ENCODE data around the gene CYSRT1.
A peak's percentile ranks its signal among the peaks of the same experiment; 100 is the strongest.

CYSRT1 gene

GRCh38 chr9:137205126-137206069 is 19.6 kb upstream of the CYSRT1 start, which contains the start of the genes NDOR1 and TMEM203:
Gene NDOR1, plus strand, starts transcription at chr9:137205700. Its CDS starts 78 bp downstream, at chr9:137205778.
Gene TMEM203, minus strand, starts transcription at chr9:137205648. Its CDS starts 234 bp downstream, at chr9:137205414.
- DNase-seq (ENCODE audit: low spot score) = peak; percentile 83

GRCh38 chr9:137206602-137207001 is 18.4 kb upstream of the CYSRT1 start:
- DNase-seq (ENCODE audit: low spot score) = no peak

- DNase-seq (ENCODE audit: low spot score) = no peak
These were observed 13.4 kb upstream of the CYSRT1 start for GRCh38 chr9:137211532-137211931.

- DNase-seq (ENCODE audit: low spot score) = no peak
These were observed 12.5 kb upstream of the CYSRT1 start for GRCh38 chr9:137212520-137212919.

GRCh38 chr9:137213160-137214060 is 11.6 kb upstream of the CYSRT1 start:
- no peak for DNase-seq (ENCODE audit: low spot score)

GRCh38 chr9:137214620-137215019 is 10.4 kb upstream of the CYSRT1 start:
- no peak for DNase-seq (ENCODE audit: low spot score)

- DNase-seq (ENCODE audit: low spot score) = no peak
These were observed 9.6 kb upstream of the CYSRT1 start for GRCh38 chr9:137215196-137215986.

GRCh38 chr9:137216188-137216965 is 8.6 kb upstream of the CYSRT1 start:
- DNase-seq (ENCODE audit: low spot score) = no peak

GRCh38 chr9:137217276-137218211 is 7.4 kb upstream of the CYSRT1 start:
- DNase-seq (ENCODE audit: low spot score) = no peak

- DNase-seq (ENCODE audit: low spot score) = no peak
These were observed 6.7 kb upstream of the CYSRT1 start for GRCh38 chr9:137218212-137218753.

GRCh38 chr9:137218754-137219271 is 6.2 kb upstream of the CYSRT1 start:
- DNase-seq (ENCODE audit: low spot score) = no peak

GRCh38 chr9:137219757-137220316 is 5.1 kb upstream of the CYSRT1 start:
- DNase-seq (ENCODE audit: low spot score) = no peak

- DNase-seq (ENCODE audit: low spot score) = no peak
These were observed 4.5 kb upstream of the CYSRT1 start for GRCh38 chr9:137220317-137221094.

GRCh38 chr9:137221095-137221505 is 3.9 kb upstream of the CYSRT1 start:
- DNase-seq (ENCODE audit: low spot score) = no peak

- DNase-seq (ENCODE audit: low spot score) = no peak
These were observed 3.4 kb upstream of the CYSRT1 start for GRCh38 chr9:137221506-137222111.

- DNase-seq (ENCODE audit: low spot score) = peak; percentile 60
These were observed 2.5 kb upstream of the CYSRT1 start, which contains the start of gene RNF208 for GRCh38 chr9:137222190-137223077. Gene RNF208, minus strand, starts transcription at chr9:137222240. Its CDS starts 1,028 bp downstream, at chr9:137221212.
